Measurements from ENCODE around the gene NOP53.
"Not testable (repeated sequence)": the region's sequence is repeated elsewhere in the genome, so short reads cannot be mapped to it uniquely, and the experiment has no call there.

NOP53 gene

GRCh38 chr19:47707135-47707925 lies 38.0 kb upstream of the NOP53 start:
- H3K9me3 ChIP-seq (ENCODE audit: low read length): no peaks in the 10 kb centered on the region
- H2AFZ ChIP-seq (ENCODE audit: low read depth, low read length): no peak overlapping the region
- no peak overlapping the region for H3K4me3 ChIP-seq (ENCODE audit: low read length)
- peaks cover 19% of the 10 kb centered on the region for H3K36me3 ChIP-seq (ENCODE audit: insufficient read depth, low read length)
- no peaks in the 10 kb centered on the region for H3K27me3 ChIP-seq (ENCODE audit: insufficient read depth, low read length)
- no peaks in the 10 kb centered on the region for H3K4me1 ChIP-seq (ENCODE audit: insufficient read depth, low read length)

- Histone ChIP-seq H3K4me3 (ENCODE audit: low read length) (no peak overlapping the region), H3K27me3 (ENCODE audit: insufficient read depth, low read length) (peaks cover 9% of the 10 kb centered on the region), H3K4me1 (ENCODE audit: insufficient read depth, low read length) (no peaks in the 10 kb centered on the region), H3K9me3 (ENCODE audit: low read length) (peaks cover 7% of the 10 kb centered on the region), H3K36me3 (ENCODE audit: insufficient read depth, low read length) (no peaks in the 10 kb centered on the region), H2AFZ (ENCODE audit: low read depth, low read length) (no peak overlapping the region)
Observed at GRCh38 chr19:47711652-47712242, 33.6 kb upstream of the NOP53 start.

GRCh38 chr19:47713046-47714021 lies 32.0 kb upstream of the NOP53 start, which contains the start of gene EHD2:
TSS of gene EHD2 (plus strand) at chr19:47713422. CDS start at chr19:47716613, 3,191 bp downstream.
- Histone ChIP-seq H3K4me1 (ENCODE audit: insufficient read depth, low read length) (no peaks in the 10 kb centered on the region), H3K27me3 (ENCODE audit: insufficient read depth, low read length) (peaks cover 9% of the 10 kb centered on the region), H3K4me3 (ENCODE audit: low read length) (no peak within 1 kb of the TSS), H2AFZ (ENCODE audit: low read depth, low read length) (no peak within 1 kb of the TSS), H3K9me3 (ENCODE audit: low read length) (peaks cover 7% of the 10 kb centered on the region), H3K36me3 (ENCODE audit: insufficient read depth, low read length) (no peaks in the 10 kb centered on the region)

DNA sequence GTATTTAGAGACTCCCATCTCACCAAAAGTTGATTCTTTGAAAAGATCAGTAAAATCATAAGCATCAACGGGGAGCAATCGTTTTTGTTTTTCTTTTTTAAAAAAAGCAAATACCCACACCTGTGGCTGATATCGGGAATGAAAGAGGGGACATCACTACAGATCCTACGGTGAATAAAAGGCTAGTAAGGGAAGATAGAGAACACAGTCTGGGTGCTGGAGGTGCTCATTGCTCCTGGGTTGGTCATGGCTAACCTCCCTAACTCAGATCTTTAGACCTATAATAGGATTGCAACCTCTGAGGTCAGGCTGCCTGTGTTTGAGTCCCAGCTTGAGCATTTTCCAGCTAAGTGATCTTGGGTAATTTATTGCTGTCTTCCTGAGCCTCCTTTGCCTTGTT lies 31.0 kb upstream of the NOP53 start:
- Histone ChIP-seq H3K27me3 (ENCODE audit: insufficient read depth, low read length) (peaks cover 9% of the 10 kb centered on the region), H2AFZ (ENCODE audit: low read depth, low read length) (no peak overlapping the region), H3K4me1 (ENCODE audit: insufficient read depth, low read length) (peaks cover 6% of the 10 kb centered on the region), H3K9me3 (ENCODE audit: low read length) (peaks cover 7% of the 10 kb centered on the region), H3K4me3 (ENCODE audit: low read length) (no peak overlapping the region), H3K36me3 (ENCODE audit: insufficient read depth, low read length) (no peaks in the 10 kb centered on the region)

DNA sequence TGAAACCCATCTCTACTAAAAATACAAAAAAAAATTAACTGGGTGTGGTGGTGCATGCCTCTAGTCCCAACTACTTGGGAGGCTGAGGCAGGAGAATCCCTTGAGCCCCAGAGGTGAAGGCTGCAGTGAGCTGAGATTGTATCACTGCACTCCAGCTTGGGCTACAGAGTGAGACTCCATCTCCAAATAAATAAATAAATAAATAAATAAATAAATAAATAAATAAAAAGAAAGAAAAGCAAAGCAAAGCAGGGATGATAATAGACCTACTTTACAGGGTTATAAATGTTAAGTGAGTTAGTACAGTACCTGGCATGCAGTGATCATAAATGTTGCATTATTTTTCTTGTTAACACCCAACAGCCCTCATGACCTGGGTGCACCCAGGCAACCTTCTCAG lies 30.5 kb upstream of the NOP53 start:
- H2AFZ ChIP-seq (ENCODE audit: low read depth, low read length); H3K9me3 ChIP-seq (ENCODE audit: low read length); H3K4me3 ChIP-seq (ENCODE audit: low read length); H3K27me3 ChIP-seq (ENCODE audit: insufficient read depth, low read length); H3K36me3 ChIP-seq (ENCODE audit: insufficient read depth, low read length); H3K4me1 ChIP-seq (ENCODE audit: insufficient read depth, low read length): not testable (repeated sequence)

DNA sequence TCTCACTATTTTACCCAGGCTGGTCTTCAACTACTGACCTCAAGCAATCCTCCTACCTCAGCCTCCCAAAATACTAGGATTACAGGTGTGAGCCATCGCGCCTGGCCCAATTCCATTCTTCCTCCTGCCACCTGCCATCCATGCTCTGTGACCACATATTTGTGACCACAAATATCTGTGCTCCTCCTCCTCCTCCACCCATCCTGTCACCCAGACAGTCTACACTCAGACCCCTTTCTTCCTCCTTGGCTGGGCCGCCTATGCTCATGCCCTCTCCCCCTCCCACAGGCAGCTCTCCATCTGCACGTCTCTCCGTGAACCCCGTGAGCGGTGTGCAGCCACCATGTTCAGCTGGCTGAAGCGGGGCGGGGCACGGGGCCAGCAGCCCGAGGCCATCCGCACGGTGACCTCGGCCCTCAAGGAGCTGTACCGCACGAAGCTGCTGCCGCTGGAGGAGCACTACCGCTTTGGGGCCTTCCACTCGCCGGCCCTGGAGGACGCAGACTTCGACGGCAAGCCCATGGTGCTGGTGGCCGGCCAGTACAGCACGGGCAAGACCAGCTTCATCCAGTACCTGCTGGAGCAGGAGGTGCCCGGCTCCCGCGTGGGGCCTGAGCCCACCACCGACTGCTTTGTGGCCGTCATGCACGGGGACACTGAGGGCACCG lies 28.9 kb upstream of the NOP53 start:
- Histone ChIP-seq H2AFZ (ENCODE audit: low read depth, low read length) (no peak overlapping the region), H3K27me3 (ENCODE audit: insufficient read depth, low read length) (peaks cover 9% of the 10 kb centered on the region), H3K4me3 (ENCODE audit: low read length) (no peak overlapping the region), H3K4me1 (ENCODE audit: insufficient read depth, low read length) (peaks cover 10% of the 10 kb centered on the region), H3K36me3 (ENCODE audit: insufficient read depth, low read length) (no peaks in the 10 kb centered on the region), H3K9me3 (ENCODE audit: low read length) (peaks cover 7% of the 10 kb centered on the region)

DNA sequence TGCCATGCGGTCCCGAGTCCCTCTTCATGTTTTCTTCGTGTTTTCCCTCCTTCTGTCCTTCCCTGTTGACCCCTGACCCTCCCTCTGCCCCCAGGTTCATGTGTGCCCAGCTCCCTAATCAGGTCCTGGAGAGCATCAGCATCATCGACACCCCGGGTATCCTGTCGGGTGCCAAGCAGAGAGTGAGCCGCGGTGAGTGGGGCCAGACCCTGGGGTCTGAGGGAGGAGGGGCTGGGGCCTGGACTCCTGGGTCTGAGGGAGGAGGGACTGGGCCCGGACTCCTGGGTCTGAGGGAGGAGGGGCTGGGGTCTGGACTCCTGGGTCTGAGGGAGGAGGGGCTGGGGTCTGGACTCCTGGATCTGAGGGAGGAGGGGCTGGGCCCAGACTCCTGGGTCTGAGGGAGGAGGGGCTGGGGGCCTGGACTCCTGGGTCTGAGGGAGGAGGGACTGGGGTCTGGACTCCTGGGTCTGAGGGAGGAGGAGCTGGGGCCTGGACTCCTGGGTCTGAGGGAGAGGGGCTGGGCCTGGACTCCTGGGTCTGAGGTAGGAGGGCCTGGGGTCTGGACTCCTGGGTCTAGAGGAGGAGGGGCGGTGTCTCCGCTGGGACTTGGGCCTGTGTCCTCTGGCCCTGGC lies 26.8 kb upstream of the NOP53 start:
- not testable (repeated sequence) for H3K9me3 ChIP-seq (ENCODE audit: low read length); H3K36me3 ChIP-seq (ENCODE audit: insufficient read depth, low read length); H3K4me1 ChIP-seq (ENCODE audit: insufficient read depth, low read length); H3K27me3 ChIP-seq (ENCODE audit: insufficient read depth, low read length)
- Histone ChIP-seq H2AFZ (ENCODE audit: low read depth, low read length) (peak overlapping the region; percentile 17), H3K4me3 (ENCODE audit: low read length) (peak overlapping the region; percentile 13)

DNA sequence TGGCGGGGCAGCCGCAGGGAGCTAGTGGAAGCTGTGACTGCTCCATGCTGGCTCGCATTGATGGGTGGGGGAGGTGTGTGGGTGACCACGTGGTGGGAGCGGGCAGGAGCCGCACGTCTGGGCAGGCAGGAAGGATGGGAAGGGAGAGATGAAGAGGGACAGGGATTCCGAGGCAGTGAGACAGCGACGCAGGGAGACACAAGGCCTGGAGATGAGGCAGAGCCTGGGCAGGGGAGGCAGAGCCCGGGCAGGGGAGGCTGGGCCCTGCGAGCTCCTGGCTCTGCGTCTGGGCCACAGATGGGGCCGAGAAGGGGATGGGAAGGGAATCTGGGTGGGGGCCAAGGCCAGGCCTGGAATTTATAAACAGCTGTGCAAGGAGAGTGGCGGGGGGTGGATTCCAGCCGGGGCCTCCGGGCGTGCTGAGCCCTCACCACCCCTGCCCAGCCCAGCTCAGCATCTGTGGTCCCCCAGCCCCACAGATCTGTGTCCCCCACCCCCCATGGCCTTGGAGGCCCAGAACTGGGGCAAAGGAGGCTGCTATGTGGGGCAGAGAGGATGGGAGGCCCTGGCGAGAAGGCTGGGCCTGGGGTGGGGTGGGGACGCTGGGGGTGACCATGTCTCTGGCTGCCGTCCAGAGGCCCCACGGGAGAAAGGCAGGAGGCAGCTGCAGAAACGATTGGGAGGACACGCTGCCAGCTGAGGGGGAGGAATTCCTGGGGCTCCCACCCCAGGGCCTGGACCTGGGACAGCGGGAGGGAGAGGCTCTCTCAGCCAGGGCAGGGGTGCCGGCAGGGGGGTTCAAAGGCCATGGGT lies 26.1 kb upstream of the NOP53 start:
- Histone ChIP-seq H3K36me3 (ENCODE audit: insufficient read depth, low read length) (no peaks in the 10 kb centered on the region), H2AFZ (ENCODE audit: low read depth, low read length) (peak overlapping the region; percentile 17), H3K4me3 (ENCODE audit: low read length) (peak overlapping the region; percentile 13), H3K9me3 (ENCODE audit: low read length) (peaks cover 3% of the 10 kb centered on the region), H3K27me3 (ENCODE audit: insufficient read depth, low read length) (no peaks in the 10 kb centered on the region), H3K4me1 (ENCODE audit: insufficient read depth, low read length) (peaks cover 10% of the 10 kb centered on the region)

DNA sequence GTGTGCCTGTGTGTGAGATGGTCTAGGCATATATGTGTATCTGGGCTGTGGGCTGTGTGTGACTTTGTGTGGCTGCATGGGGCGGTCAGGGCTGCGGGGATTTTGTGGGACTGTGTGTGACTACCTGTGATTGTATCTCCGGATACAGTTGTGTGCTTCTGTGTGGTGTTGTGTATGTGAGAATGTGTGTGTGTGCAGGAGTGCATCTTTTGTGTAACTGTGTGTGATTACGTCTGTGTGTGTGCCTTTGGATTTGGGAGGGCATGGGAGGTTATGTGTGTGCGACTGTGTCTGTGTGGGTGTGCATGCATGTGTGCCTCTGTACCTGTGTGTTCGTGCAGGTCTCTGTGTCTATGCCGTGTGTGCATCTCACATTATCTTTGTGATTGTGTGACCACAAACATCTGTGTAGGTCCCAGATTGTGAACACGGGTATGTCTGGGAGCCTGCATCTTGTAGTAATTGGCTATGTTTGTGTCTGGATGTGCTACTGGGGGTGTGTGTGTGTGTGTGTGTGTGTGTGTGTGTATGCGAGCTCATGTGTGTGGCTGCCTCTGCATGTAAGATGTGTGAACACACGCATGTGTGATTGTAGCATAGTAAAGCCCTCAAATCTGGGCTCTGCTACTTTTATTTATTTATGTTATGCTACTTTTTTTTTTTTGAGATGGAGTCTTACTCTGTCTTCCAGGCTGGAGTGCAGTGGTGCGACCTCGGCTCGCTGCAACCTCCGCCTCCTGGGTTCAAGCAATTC lies 24.5 kb upstream of the NOP53 start:
- no peaks in the 10 kb centered on the region for H3K36me3 ChIP-seq (ENCODE audit: insufficient read depth, low read length)
- H3K27me3 ChIP-seq (ENCODE audit: insufficient read depth, low read length): no peaks in the 10 kb centered on the region
- H2AFZ ChIP-seq (ENCODE audit: low read depth, low read length): no peak overlapping the region
- H3K9me3 ChIP-seq (ENCODE audit: low read length): no peaks in the 10 kb centered on the region
- peaks cover 10% of the 10 kb centered on the region for H3K4me1 ChIP-seq (ENCODE audit: insufficient read depth, low read length)
- no peak overlapping the region for H3K4me3 ChIP-seq (ENCODE audit: low read length)

DNA sequence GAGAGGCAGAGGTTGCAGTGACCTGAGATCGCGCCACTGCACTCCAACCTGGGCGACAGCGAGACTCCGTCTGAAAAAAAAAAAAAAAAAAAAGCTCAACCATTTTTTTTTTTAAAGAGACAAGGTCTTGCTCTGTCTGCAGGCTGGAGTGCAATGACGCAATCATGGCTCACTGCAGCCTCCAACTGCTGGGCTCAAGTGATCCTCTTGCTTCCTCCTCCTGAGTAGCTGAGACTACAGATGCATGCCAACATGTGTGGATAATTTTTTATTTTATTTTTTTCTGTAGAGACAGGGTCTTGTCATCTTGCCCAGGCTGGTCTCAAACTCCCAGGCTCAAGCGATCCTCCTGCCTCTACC lies 21.8 kb upstream of the NOP53 start:
- H2AFZ ChIP-seq (ENCODE audit: low read depth, low read length): no peak overlapping the region
- H3K9me3 ChIP-seq (ENCODE audit: low read length): no peaks in the 10 kb centered on the region
- H3K27me3 ChIP-seq (ENCODE audit: insufficient read depth, low read length): no peaks in the 10 kb centered on the region
- peaks cover 10% of the 10 kb centered on the region for H3K4me1 ChIP-seq (ENCODE audit: insufficient read depth, low read length)
- no peaks in the 10 kb centered on the region for H3K36me3 ChIP-seq (ENCODE audit: insufficient read depth, low read length)
- H3K4me3 ChIP-seq (ENCODE audit: low read length): no peak overlapping the region

- Histone ChIP-seq H3K9me3 (ENCODE audit: low read length) (no peaks in the 10 kb centered on the region), H3K27me3 (ENCODE audit: insufficient read depth, low read length) (peaks cover 13% of the 10 kb centered on the region), H3K36me3 (ENCODE audit: insufficient read depth, low read length) (no peaks in the 10 kb centered on the region), H3K4me1 (ENCODE audit: insufficient read depth, low read length) (no peaks in the 10 kb centered on the region), H2AFZ (ENCODE audit: low read depth, low read length) (no peak overlapping the region), H3K4me3 (ENCODE audit: low read length) (no peak overlapping the region)
Observed at GRCh38 chr19:47725759-47726401, 19.5 kb upstream of the NOP53 start.
